ENCODE data around the gene GBF1. TPM values are rescaled to one million over a fixed set of nuclear protein-coding genes. Genes with fewer than 3 reads are reported as not detected.

Gene GBF1
- polyA plus RNA-seq, 3 donors = 4.2 to 17.4 (median 11.9) TPM

DNA sequence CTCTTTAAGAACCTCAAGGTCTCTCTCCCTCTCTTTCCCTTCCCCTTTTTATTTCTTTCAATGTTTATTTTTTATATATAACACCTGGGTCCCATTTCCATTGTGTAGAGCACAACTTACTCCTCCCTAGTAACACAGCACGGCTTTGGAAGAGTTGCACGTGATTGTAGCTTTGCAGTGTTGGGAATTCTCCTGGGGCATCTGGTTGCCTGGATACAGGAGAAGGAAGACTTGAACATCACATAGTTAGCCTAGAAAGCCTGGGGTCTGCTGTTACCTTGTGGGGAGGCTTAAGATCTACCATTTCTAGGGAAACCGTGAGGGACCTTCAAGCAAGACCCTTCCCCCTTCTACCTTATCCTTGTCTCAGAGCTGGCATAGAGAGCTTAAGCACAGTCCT is 109.1 kb downstream of the GBF1 start:
- DNase-seq = no peak
- 100% methylated on average over 1 of the region's 3 CpGs for WGBS (ENCODE audit: insufficient coverage)
- H3K9me3 ChIP-seq (replicated peaks in 1 of 2; ENCODE audit: control insufficient read depth in 1 of 2, insufficient read depth in 1 of 2, low read length in 2 of 2) = no peaks in the 10 kb centered on the region
- H3K36me3 ChIP-seq (replicated peaks in 1 of 2; ENCODE audit: control insufficient read depth in 1 of 2, insufficient read depth in 2 of 2, low read length in 2 of 2) = peaks cover 87 to 96% of the 10 kb centered on the region in 2 donors
- Mint-ChIP-seq H3K27ac (no peak overlapping the region), H3K9me3 (no peaks in the 10 kb centered on the region), H3K27me3 (ENCODE audit: low read depth in 3 of 3) (peaks cover 0 to 2% (median 0%) of the 10 kb centered on the region in 3 donors), H3K36me3 (peaks cover 88 to 90% of the 10 kb centered on the region in 2 donors), H3K4me3 (no peak overlapping the region), H3K4me1 (no peaks in the 10 kb centered on the region)
- H3K27me3 ChIP-seq (ENCODE audit: control insufficient read depth in 2 of 2, insufficient read depth in 2 of 2, low read length in 2 of 2) = no peaks in the 10 kb centered on the region
- no peak overlapping the region for H3K4me2 ChIP-seq (replicated peaks; ENCODE audit: extremely low read depth, low read length, poor library complexity, severe bottlenecking)
- intact Hi-C loops (cut with micrococcal nuclease) = loop anchor here (5.0 kb wide), 2 partner anchors 122 to 187 kb away; no protein-coding TSS in a partner anchor
- no peak overlapping the region for H3K27ac ChIP-seq (ENCODE audit: low read depth in 1 of 2, low read length in 2 of 2)
- no peak for TF ChIP-seq CTCF (IDR thresholded peaks at IDR 0.05)
- H3K9ac ChIP-seq (ENCODE audit: insufficient read depth, low read length, poor library complexity, severe bottlenecking) = no peak overlapping the region
- peaks cover 53% of the 10 kb centered on the region for H4K20me1 ChIP-seq (ENCODE audit: insufficient read depth, low read length)
- no peak overlapping the region for H2AFZ ChIP-seq (ENCODE audit: insufficient read depth, low read depth, low read length, poor library complexity, severe bottlenecking)
- H3K4me3 ChIP-seq (replicated peaks in 1 of 3; ENCODE audit: low read depth in 2 of 3, low read length in 3 of 3) = no peak overlapping the region
- no peaks in the 10 kb centered on the region for H3K79me2 ChIP-seq (ENCODE audit: insufficient read depth, low read length)
- H3K4me1 ChIP-seq (ENCODE audit: control insufficient read depth in 1 of 2, insufficient read depth in 2 of 2, low read length in 2 of 2) = no peaks in the 10 kb centered on the region

DNA sequence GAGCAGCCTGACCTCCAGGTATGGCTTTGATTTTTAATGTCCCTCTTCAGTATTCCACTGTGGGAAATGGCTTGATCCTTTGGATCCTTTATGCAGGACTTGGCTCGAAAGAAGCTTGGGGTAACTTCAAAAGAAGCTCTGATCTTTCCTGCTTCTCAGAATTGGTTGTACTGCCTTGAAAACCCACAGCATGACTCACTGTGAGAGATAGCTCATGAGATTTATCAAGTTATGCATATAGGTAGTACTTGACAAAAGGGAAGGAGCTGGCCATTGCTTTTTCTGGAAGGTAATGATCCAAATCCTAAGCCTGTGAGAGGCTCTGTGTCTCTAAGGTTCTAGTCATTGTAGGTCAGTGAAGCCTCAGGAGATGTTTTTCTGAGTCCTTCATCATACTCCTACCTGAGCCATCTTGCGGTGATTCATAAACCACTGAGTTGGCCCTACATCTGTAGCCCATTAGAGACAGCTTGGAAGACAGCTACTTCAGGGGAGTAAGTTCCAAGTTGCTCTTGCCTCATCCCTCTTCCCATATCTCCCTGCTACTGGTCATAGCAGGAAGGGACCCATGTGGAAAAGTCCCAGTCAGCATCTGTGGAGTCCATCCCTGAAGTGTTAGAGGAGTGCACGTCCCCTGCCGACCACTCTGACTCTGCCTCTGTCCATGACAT is 113.5 kb downstream of the GBF1 start:
- intact Hi-C loops (cut with micrococcal nuclease) = no loop called here
- WGBS (ENCODE audit: insufficient coverage) = 100% methylated on average over 1 of the region's 4 CpGs

More for the DNA sequence above, 113.5 kb downstream of the GBF1 start:
- H3K4me2 ChIP-seq (replicated peaks; ENCODE audit: extremely low read depth, low read length, poor library complexity, severe bottlenecking) = no peak overlapping the region
- no peak overlapping the region for H3K27ac ChIP-seq (ENCODE audit: low read depth in 1 of 2, low read length in 2 of 2)
- Mint-ChIP-seq H3K27me3 (ENCODE audit: low read depth in 3 of 3) (peaks cover 0 to 2% (median 0%) of the 10 kb centered on the region in 3 donors), H3K9me3 (no peaks in the 10 kb centered on the region), H3K4me1 (no peaks in the 10 kb centered on the region), H3K4me3 (no peak overlapping the region), H3K27ac (peak overlapping the region in 1 of 7 donors; percentile 59), H3K36me3 (peaks cover 90 to 97% of the 10 kb centered on the region in 2 donors)
- H3K4me3 ChIP-seq (replicated peaks in 1 of 3; ENCODE audit: low read depth in 2 of 3, low read length in 3 of 3) = no peak overlapping the region
- H4K20me1 ChIP-seq (ENCODE audit: insufficient read depth, low read length) = peaks cover 51% of the 10 kb centered on the region
- H3K36me3 ChIP-seq (replicated peaks in 1 of 2; ENCODE audit: control insufficient read depth in 1 of 2, insufficient read depth in 2 of 2, low read length in 2 of 2) = peaks cover 86 to 97% of the 10 kb centered on the region in 2 donors
- no peaks in the 10 kb centered on the region for H3K9me3 ChIP-seq (replicated peaks in 1 of 2; ENCODE audit: control insufficient read depth in 1 of 2, insufficient read depth in 1 of 2, low read length in 2 of 2)
- H3K4me1 ChIP-seq (ENCODE audit: control insufficient read depth in 1 of 2, insufficient read depth in 2 of 2, low read length in 2 of 2) = no peaks in the 10 kb centered on the region
- no peak for DNase-seq
- H3K9ac ChIP-seq (ENCODE audit: insufficient read depth, low read length, poor library complexity, severe bottlenecking) = no peak overlapping the region
- no peaks in the 10 kb centered on the region for H3K27me3 ChIP-seq (ENCODE audit: control insufficient read depth in 2 of 2, insufficient read depth in 2 of 2, low read length in 2 of 2)
- no peak for TF ChIP-seq CTCF (IDR thresholded peaks at IDR 0.05)
- no peaks in the 10 kb centered on the region for H3K79me2 ChIP-seq (ENCODE audit: insufficient read depth, low read length)
- no peak overlapping the region for H2AFZ ChIP-seq (ENCODE audit: insufficient read depth, low read depth, low read length, poor library complexity, severe bottlenecking)

Data from CD14-positive monocyte (primary cell).